ENCODE data around the gene ABCC4.

DNA sequence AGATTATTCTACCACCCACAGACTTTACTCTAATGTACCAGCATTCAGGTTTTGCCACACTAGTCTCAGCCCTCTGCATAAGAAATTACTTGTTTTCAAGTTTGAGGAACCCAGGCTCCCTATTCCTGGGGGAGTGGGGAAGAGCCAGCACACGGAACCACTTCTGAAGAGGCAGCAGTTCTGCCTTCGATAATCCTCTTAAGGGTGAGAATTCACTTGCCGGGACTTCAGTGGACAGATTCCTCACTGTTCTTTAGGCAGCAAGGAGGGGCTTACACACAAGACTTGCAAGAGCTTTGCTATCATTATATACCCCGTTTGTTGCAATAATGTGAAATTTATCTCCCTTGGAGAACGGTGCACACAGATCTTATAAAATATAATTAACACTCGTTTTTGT is 133.1 kb downstream of the ABCC4 start:
- TF ChIP-seq CTCF (tag by site-specific recombination; IDR thresholded peaks at IDR 0.05) (no peak), TCF7L2 (IDR thresholded peaks at IDR 0.05; ENCODE audit: borderline replicate concordance, low read depth, low read length) (no peak), ZNF791 (tag by site-specific recombination; IDR thresholded peaks at IDR 0.05) (no peak), ZNF175 (tag by site-specific recombination; IDR thresholded peaks at IDR 0.05) (no peak), ZNF830 (tag by site-specific recombination; IDR thresholded peaks at IDR 0.05; ENCODE audit: low read depth) (no peak), ZNF274 (IDR thresholded peaks at IDR 0.05; ENCODE audit: low read length) (no peak), ZNF274 (tag by site-specific recombination; IDR thresholded peaks at IDR 0.05; ENCODE audit: borderline replicate concordance) (no peak), ELK4 (IDR thresholded peaks at IDR 0.05; ENCODE audit: borderline replicate concordance, low read depth, low read length) (no peak), ZBTB21 (tag by site-specific recombination; IDR thresholded peaks at IDR 0.05) (no peak), ZNF121 (tag by site-specific recombination; IDR thresholded peaks at IDR 0.05) (no peak), ZNF114 (tag by site-specific recombination; IDR thresholded peaks at IDR 0.05) (no peak), ZNF292 (tag by site-specific recombination; IDR thresholded peaks at IDR 0.05; ENCODE audit: borderline replicate concordance, low read depth) (no peak), ZNF324 (tag by site-specific recombination; IDR thresholded peaks at IDR 0.05) (no peak), ZNF398 (tag by site-specific recombination; IDR thresholded peaks at IDR 0.05) (no peak)
- TF ChIP-seq, protein P1, sequence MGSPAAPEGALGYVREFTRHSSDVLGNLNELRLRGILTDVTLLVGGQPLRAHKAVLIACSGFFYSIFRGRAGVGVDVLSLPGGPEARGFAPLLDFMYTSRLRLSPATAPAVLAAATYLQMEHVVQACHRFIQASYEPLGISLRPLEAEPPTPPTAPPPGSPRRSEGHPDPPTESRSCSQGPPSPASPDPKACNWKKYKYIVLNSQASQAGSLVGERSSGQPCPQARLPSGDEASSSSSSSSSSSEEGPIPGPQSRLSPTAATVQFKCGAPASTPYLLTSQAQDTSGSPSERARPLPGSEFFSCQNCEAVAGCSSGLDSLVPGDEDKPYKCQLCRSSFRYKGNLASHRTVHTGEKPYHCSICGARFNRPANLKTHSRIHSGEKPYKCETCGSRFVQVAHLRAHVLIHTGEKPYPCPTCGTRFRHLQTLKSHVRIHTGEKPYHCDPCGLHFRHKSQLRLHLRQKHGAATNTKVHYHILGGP (tag by site-specific recombination; IDR thresholded peaks at IDR 0.05), result no peak
